Head of caudate nucleus (tissue), 42 donors: ENCODE results near the gene ASPHD2.

ENCODE experiments used
- DNase-seq, 42 donors: peaks; one replicate each; pipeline versions ENCODE4 v3.0.0 to v3.0.0-alpha.2; 2020 to 2021; ENCODE audit warnings: mixed read lengths in 7 of 42
- intact Hi-C: fragments of 100-400 bp; cut with DNase I; formaldehyde crosslinking; loops from one replicate; pipeline ENCODE4 v1.15.0; 2022

ASPHD2 gene

DNA sequence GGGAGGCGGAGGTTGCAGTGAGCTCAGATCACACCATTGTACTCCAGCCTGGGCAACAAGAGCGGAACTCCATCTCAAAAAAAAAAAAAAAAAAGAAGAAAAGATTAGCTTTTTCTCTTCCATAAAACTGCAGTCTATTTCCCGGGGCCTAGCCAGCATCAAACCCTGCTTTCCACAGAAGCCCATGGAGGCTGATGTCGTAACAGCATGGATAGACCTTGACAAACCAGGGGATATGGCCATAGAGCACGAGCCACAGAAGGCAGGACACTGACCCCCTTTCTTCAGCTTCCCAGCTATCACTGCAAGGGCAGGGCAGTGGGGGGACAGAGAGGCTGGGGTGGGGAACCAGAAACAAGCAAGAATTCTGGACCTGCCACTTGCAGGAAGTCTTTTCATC, 33.0 kb downstream of the ASPHD2 start:
- peak in 3 of 42 donors; percentile 5 to 24 (median 11) for DNase-seq
- intact Hi-C loops: loop anchor here (5.0 kb wide), 1 partner anchor 65 kb away; no protein-coding TSS in a partner anchor

DNA sequence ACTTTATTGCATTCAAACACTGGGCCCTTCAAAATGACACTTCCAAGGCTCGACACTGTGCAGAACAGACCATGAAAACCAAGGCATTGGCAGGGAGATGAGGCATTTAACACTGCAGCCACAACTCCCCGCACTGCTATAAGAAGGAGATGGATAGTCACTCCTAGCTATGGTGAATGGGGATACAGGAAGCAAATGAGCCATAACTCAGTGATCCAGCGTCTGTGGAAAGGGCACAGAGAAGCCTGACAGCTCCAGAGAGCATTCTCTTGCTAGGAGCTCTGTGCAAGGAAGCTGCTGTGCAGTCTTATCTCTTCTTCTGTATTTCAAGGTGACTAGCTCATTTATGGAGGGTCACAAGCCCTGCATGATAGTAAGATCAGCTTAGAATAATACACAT, 33.6 kb downstream of the ASPHD2 start:
- intact Hi-C loops: loop anchor here (5.0 kb wide), 1 partner anchor 65 kb away; no protein-coding TSS in a partner anchor

DNA sequence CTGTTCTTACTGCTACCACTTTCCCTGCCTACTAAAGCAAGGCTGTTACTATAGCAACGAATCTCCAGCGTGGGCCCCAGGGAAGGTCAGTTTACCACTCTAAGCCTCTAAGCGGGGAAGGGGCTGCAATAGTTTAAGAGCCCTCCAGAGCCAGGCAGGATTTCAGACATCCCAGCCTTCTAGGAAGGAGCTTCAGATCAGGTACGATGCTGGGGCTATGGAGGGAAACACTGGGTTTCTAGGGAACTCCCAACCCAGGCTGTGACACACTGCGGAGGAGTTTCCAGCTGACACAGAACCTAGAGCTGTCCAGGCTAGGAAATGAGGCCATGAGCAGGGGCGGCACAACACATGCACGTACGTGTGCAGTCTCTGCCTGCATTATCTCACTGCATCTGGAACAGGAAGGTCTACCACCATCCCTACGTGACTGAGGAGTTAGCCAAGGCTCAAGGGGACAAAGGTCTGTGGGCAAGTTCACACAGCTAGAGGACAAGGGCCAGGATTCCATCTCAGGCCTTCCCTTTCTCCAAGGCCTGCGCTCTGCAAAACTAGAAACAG, 34.1 kb downstream of the ASPHD2 start:
- DNase-seq: peak in 36 of 42 donors; percentile 23 to 87 (median 62)
- intact Hi-C loops: loop anchor here (5.0 kb wide), 1 partner anchor 66 kb away; no protein-coding TSS in a partner anchor

More for the DNA sequence above, 33.6 kb downstream of the ASPHD2 start:
- peak in 3 of 42 donors; percentile 16 to 30 (median 25) for DNase-seq

DNA sequence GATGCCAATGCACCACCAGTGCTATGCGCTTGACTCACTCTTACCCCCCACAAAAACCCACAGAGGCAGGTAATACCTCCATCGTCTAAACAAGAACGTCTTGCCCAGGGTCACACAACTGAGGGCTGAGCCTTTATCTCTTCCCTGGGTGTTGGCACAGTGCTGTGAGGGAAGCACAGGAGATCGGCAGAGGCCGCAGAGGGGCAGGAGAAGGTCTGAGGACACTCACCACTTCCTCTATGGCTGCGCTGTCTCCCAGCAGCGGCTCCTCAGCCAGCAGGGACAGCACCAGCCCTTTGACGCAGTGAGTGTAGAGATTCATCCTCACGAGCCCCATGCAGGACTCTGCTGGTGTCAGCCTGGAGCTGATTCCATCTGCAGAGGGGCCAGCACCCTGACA, 34.6 kb downstream of the ASPHD2 start:
- no peak for DNase-seq
- intact Hi-C loops: loop anchor here (5.0 kb wide), 1 partner anchor 66 kb away; no protein-coding TSS in a partner anchor

DNA sequence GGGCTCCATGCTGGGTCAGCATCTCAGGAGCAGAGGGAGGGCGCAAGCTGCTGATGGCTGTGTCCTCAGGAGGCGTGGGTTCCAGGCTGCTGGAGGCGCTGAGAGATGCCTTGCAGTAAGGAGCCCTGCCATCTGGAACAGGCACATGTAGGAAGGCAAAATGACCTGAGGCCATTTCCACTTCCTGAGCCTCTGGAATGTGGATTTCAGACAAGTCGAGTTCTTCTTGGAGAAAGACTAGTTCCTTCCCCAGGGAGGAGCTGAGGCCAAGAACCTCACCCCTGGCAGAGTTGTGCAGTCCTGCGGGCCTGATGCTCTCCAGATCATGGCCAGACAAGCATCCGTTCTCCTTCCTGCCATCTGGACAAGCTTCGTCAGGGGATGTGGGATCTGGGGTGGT, 35.3 kb downstream of the ASPHD2 start:
- intact Hi-C loops: loop anchor here (5.0 kb wide), 1 partner anchor 67 kb away; no protein-coding TSS in a partner anchor
- peak in 1 of 42 donors; percentile 13 for DNase-seq

DNA sequence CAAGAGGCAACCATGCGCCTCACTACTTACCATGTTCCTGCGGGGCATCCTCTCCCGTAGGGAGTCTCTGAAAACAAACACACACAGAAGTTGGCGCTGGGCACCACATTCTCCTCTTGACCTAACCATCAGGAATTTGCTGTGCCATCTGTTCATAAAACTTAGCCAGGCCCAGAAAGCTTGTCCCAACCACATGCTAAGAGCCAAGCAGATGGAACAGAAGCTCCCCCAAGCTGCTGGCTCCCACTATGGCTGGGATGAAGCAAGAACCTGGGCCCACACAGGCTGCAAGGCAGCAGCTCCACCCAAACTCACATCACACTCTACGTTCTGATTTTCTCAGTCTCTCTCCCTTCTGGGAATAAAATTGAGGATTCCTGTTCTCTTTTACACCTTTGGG, 37.1 kb downstream of the ASPHD2 start:
- DNase-seq: peak in 24 of 42 donors; percentile 27 to 85 (median 60)

DNA sequence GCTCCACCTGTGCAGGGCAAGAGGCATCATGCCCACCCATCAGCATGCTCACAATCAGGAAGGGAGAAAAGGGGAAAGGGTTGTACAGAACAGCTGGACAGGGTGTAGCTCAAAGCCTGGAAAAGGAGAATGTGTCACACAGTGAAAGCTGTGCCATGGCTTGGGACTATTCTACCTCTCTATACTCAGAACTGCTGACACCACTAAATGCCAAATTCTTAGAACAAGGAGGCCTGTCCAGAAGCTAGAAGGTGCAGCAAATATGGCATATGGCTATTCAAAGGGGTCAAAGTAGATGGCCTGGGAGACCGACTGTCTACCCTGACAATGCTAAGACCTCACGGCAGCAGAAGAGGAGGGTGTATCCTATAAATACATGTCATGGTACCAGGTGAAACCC, 41.7 kb downstream of the ASPHD2 start:
- no peak for DNase-seq
- intact Hi-C loops: no loop called here

More for the DNA sequence above, 37.1 kb downstream of the ASPHD2 start:
- intact Hi-C loops: no loop called here

DNA sequence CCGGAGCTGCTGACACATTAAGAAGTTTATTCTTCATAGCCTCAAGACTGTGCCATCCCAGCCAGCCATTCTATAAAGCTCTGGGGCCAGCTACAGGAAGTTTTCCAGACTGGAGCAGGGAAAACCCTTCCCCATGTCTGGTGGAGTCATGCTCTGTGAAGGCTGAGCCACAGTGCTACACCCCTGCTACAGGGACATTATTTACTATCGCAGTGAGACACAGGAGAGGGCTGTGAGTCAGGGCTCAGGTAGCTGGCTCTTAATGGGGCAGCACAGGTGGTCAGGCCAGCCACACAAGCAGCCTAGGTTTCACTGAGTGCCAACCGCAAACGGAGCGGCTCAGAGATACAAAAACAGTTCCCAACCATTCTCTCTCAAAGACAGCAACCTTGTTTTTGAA, 42.5 kb downstream of the ASPHD2 start:
- intact Hi-C loops: no loop called here

DNA sequence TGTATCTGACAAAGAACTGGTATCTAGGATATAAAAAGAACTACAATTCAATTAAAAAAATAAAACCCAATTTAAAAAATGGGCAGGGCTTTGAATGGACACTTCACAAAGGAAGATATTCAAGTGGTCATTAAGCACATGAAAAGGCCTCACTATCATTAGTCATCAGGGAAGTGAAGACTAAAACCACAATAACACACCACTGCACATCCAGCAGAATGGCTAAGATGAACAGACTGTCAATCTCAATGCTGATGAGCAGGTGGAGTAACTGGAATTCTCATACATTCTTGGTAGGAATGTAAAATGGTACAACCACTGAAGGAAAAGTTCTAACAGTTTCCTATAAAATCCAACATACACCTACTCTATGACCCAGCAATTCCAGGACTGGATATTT, 45.6 kb downstream of the ASPHD2 start:
- intact Hi-C loops: no loop called here
- DNase-seq: no peak

More for the DNA sequence above, 42.5 kb downstream of the ASPHD2 start:
- peak in 1 of 42 donors; percentile 41 for DNase-seq

DNA sequence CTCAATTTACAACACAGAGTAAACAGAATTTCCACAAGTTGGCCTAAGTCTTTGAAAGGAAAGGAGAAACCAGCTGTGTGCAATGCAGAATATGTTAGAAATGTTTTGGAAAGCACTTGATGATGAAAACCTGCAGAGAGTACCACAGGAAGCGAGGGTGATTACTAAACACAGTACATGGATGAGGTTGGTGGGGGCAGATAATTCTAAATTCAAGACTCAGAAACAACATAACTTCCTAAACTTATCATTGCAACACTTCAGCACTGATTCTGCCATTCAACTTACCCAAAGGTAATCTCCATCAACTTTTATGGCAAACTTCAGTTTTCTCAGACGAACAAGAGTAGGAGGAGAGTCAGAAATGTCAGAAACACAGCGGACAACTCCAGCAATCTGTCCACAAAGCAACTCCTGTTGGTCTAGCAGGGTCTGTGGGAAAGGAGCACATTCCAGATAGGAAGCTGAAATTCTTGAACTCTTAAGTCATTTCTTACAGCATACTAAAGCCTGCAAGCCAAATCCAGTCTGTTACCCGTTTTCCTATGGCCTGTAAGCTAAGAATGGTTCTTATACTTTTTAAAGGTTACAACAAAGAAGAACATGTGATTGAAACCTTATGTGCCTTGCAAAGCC, 47.8 kb downstream of the ASPHD2 start:
- intact Hi-C loops: no loop called here

DNA sequence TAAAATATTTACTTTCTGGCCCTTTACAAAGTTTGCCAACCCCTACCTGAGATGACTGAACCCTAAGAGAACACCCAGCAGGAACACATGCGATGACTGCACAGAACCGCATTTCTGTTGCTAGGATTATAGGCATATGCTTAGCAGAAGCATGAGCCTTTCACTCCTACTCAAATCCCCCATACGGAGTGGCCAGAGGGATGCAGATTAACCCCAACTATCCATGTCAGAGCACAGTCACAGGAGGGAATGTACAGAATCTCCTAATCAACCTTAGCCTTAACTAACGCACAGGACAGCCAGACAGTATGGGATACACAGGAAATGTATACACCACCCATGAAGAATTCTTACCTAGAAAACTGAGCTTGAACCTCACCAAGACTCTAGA, 48.3 kb downstream of the ASPHD2 start:
- no peak for DNase-seq
- intact Hi-C loops: no loop called here

More for the DNA sequence above, 47.8 kb downstream of the ASPHD2 start:
- DNase-seq: no peak

DNA sequence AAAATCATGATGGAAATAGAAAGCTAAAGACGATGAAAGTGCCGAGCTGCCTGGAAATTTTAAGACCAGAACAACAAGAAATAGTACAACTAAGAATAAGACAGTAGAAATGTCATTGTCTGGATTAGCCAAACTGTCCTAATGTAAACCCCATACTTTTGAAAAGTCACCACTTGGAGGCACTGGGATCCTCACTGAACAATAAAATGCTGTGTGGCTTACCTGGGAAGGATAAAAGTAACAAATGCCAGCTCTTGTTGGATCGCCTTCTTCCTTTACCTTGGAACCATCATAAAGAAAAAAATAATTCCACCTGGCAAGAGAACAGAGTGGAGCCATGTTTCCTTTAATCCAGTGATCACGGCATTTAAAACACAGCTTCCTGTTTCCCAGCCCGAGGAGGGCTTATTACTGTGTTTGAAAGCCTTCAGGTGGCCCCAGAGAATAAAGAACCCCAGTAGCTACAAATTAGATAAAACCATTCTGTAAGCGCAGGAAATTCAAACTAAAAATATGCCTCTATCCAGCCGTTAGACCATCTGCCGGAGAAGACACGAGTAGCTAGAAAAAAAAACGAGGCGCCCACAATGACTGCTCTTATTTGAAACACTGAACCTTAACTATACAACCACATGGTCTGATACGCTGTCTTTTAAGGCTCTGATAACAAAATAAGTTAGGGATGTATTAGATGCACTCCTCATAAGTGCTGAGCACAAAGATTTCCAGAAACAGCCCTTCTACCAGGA, 50.2 kb downstream of the ASPHD2 start:
- no peak for DNase-seq
- intact Hi-C loops: no loop called here

DNA sequence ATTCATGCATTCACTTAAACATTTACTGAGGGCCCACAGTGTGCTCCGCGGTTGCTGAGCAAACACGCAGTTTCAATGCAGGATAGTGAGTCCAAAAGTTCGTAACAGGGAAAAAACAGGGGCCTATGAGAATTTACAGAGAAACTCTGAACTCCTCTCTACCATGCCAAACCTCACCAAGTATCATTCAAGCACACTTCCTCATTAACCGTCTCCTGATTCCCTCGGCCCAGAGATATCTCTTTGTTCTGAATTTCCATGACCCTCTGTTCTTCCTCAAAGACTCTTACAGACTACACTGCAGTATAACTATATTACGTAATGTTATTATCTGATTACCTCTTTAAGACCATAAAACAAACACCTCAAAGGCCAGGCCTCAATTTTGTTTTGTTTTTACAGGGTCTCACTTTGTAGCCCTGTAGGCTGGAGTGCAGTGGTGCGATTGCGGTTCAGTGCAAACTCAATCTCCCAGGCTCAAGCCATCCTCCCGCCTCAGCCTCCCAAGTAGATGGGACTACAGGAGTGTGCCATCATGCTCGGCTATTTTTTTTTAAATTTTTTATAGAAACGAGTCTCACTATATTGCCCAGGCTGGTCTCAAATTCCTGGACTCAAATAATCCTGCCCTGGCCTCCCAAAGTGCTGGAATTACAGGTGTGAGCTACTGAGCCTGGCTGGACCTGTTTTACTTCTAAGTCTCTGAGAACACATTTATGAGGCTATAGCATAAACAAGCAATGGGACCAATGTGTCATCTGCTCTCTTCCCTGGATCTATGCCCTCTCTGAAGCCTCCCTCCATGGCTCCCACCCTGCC, 50.9 kb downstream of the ASPHD2 start:
- intact Hi-C loops: loop anchor here (10.0 kb wide), 1 partner anchor 175 kb away; the partner anchor contains the start of gene MIAT
- no peak for DNase-seq

DNA sequence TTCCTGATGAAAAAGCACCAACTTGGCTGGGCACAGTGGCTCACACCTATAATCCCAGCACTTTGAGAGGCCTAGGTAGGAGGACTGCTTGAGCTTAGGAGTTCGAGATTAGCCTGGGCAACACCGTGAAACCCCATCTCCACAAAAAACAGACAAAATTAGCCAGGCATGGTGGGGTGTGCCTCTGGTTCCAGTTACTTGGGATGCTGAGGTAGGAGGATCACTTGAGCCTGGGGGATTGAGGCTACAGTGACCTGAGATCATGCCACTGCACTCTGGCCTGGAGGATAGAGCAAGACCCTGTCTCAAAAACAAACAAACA, 51.5 kb downstream of the ASPHD2 start:
- no peak for DNase-seq
- intact Hi-C loops: loop anchor here (10.0 kb wide), 1 partner anchor 174 kb away; the partner anchor contains the start of gene MIAT

DNA sequence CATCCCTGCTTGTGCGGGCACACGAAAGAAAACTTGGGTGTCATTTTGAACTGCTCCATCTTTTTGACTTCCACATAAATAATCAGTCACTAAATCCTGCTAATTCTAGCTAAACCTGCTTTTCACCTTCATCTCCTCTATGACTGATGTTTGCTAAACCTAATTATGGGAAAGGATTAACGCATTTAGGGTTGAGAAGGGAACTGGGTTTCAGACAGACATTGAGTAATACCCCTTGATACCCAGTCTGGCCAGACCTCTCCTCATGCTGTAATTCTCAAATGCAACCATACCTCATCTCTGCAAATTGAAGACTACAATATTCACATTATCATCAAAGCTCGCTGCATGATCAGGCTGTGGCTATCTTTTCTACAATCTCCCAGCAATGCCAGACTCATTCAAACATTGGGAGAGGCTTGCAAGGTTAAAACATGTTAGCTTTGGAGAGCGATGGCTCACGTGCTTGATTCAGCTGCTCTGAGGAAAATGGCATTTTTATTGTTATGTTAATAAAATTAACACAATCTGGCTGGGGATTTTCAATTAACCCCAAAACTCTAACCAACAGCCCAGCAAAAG, 52.1 kb downstream of the ASPHD2 start:
- DNase-seq: no peak

DNA sequence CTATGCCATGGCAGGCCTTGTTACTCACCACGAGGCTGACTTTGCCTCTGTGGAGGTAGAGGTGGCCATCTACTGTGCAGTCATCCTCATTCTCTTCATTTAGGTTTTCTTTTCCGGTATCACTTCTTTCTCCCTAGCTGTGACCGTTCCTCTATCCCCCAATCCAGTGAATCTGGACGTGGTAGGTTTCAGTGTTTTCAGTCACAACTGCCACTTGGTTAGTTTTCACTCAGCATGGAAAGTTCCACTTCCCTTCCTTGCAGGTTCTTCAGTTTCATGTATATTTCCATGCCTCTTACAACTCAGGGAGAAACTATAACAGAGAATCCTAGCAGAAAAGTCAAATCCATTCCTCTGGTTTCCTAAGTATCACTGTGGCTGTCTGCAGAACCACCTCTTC, 52.6 kb downstream of the ASPHD2 start:
- DNase-seq: no peak
- intact Hi-C loops: loop anchor here (10.0 kb wide), 1 partner anchor 173 kb away; the partner anchor contains the start of gene MIAT

More for the DNA sequence above, 52.1 kb downstream of the ASPHD2 start:
- intact Hi-C loops: loop anchor here (10.0 kb wide), 1 partner anchor 174 kb away; the partner anchor contains the start of gene MIAT

DNA sequence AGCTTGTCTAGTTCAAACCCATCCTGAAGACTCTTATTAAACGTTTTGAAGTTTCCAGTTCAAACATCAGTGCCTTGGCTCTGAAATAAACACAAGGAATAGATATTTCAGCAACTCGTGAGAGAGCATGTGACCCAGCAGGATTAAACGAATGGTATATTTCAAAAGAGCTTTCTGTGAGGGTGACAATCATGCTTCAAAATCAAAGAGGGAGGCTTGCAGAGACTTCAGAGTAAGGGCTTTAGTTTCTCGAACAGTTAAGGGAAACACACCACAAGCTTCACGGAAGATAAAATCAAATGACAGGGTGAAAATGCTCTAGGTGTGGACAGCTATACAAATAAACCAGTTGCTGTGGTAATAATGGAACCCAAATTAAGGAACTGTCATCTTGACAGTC, 53.1 kb downstream of the ASPHD2 start:
- intact Hi-C loops: loop anchor here (10.0 kb wide), 1 partner anchor 173 kb away; the partner anchor contains the start of gene MIAT
- DNase-seq: no peak

DNA sequence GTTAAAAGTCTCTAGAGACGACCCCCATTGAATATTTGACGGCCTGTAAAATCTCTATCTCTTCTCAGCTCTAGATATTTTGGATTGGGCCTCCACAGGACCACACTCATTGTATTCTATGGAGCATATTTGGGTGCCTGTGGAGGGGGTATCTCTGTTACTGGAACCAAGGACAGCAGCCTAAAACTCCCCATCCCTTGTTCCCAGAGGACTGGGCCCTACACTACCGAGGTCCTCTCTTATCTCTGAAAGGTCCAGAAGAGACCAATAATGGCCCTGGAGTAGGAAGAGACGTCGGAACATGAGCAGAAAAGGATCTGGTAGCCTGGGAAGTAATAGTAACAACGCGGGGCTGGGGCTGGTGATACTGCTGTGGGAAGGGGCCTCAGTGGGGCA, 54.0 kb downstream of the ASPHD2 start:
- intact Hi-C loops: loop anchor here (1.0 to 10.0 kb wide), 2 partner anchors 29 to 172 kb away; partner anchors contain the start of genes MIAT and TFIP11
- DNase-seq: no peak
